ENCODE data around the gene MTRF1.

DNA sequence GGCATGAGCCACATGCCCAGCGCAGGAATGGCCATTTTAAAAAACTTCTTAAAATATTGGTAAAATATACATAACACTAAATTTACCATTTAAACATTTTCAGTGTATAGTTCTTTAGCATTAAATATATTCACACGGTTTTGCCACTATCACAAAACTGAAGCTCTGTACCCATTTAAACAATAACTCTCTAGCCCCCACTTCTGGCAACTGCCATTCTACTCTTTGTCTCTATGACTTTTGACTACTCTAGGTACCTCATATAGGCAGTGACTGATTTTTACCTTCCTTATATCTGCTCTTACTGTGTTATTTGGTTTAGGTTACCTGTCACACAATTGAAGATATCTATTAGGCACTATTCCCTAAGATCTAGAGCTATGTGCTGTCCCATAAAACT is 66.8 kb downstream of the MTRF1 start:
- TF ChIP-seq, protein P1, sequence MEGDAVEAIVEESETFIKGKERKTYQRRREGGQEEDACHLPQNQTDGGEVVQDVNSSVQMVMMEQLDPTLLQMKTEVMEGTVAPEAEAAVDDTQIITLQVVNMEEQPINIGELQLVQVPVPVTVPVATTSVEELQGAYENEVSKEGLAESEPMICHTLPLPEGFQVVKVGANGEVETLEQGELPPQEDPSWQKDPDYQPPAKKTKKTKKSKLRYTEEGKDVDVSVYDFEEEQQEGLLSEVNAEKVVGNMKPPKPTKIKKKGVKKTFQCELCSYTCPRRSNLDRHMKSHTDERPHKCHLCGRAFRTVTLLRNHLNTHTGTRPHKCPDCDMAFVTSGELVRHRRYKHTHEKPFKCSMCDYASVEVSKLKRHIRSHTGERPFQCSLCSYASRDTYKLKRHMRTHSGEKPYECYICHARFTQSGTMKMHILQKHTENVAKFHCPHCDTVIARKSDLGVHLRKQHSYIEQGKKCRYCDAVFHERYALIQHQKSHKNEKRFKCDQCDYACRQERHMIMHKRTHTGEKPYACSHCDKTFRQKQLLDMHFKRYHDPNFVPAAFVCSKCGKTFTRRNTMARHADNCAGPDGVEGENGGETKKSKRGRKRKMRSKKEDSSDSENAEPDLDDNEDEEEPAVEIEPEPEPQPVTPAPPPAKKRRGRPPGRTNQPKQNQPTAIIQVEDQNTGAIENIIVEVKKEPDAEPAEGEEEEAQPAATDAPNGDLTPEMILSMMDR (IDR thresholded peaks at IDR 0.05) = peak; percentile 22; the same call in 1 of the 3 replicates
- no peak for TF ChIP-seq POLR2A (IDR thresholded peaks at IDR 0.05; ENCODE audit: low read length)
- peak in 1 of 2 experiments; percentile 17; a peak in 1 of 5 replicates for TF ChIP-seq RAD21 (conservative IDR thresholded peaks at IDR 0.05 in 1 of 2, IDR thresholded peaks at IDR 0.05 in 1 of 2)
- no peak for TF ChIP-seq HDAC2 (IDR thresholded peaks at IDR 0.05)
- no peak for TF ChIP-seq RFX5 (IDR thresholded peaks at IDR 0.05)
- TF ChIP-seq, protein P2, sequence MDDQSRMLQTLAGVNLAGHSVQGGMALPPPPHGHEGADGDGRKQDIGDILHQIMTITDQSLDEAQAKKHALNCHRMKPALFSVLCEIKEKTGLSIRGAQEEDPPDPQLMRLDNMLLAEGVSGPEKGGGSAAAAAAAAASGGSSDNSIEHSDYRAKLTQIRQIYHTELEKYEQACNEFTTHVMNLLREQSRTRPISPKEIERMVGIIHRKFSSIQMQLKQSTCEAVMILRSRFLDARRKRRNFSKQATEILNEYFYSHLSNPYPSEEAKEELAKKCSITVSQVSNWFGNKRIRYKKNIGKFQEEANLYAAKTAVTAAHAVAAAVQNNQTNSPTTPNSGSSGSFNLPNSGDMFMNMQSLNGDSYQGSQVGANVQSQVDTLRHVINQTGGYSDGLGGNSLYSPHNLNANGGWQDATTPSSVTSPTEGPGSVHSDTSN (IDR thresholded peaks at IDR 0.05) = no peak
- TF ChIP-seq KDM1A (IDR thresholded peaks at IDR 0.05; ENCODE audit: low read depth) = no peak
- TF ChIP-seq, protein P3, sequence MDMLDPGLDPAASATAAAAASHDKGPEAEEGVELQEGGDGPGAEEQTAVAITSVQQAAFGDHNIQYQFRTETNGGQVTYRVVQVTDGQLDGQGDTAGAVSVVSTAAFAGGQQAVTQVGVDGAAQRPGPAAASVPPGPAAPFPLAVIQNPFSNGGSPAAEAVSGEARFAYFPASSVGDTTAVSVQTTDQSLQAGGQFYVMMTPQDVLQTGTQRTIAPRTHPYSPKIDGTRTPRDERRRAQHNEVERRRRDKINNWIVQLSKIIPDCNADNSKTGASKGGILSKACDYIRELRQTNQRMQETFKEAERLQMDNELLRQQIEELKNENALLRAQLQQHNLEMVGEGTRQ (IDR thresholded peaks at IDR 0.05) = no peak
- TF ChIP-seq HOXA7 (CRISPR knock-in tag; IDR thresholded peaks at IDR 0.05) = no peak
